D721Med (cell line): ENCODE data around the gene LRRC72.
"Not testable (repeated sequence)": the region's sequence is repeated elsewhere in the genome, so short reads cannot be mapped to it uniquely, and the experiment has no call there.

ENCODE experiments used
- DNase-seq: peaks from one replicate; pipeline ENCODE4 v3.0.0; 2011; ENCODE audit warnings: low spot score; ENCODE audit not compliant: insufficient read length
- FAIRE-seq: peaks from 2 replicates; lab custom pipeline; 2011; peaks lifted over from hg19 to GRCh38; lab: Jason Lieb, UNC
- TF ChIP-seq, protein P1 (sequence below): IDR thresholded peaks from 2 replicates; pipeline ENCODE4 v1.5.1; 2012; ENCODE audit warnings: mild to moderate bottlenecking, control low read depth; ENCODE audit not compliant: insufficient read depth; ENCODE audit errors: missing control alignments

Gene LRRC72

DNA sequence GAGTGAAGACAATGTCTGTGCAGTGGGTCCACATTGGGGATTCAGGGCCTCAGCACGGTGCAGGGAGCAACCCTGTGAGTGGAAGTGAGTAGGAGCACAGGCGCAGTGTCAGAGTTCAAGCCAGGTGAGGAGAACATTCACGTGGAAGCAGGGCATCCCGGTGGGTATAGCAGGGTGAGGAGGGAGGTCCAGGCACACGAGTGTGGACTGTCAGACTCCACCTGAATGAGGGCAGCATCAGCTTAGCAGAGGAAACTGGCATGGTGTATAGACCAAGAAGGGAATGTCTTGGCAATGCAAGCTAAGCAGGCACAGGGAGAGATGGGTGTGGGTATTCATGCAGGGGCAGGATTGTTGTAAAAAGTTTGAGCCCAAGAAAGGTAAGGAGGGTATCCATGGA lies 15.3 kb upstream of the LRRC72 start:
- TF ChIP-seq, protein P1, sequence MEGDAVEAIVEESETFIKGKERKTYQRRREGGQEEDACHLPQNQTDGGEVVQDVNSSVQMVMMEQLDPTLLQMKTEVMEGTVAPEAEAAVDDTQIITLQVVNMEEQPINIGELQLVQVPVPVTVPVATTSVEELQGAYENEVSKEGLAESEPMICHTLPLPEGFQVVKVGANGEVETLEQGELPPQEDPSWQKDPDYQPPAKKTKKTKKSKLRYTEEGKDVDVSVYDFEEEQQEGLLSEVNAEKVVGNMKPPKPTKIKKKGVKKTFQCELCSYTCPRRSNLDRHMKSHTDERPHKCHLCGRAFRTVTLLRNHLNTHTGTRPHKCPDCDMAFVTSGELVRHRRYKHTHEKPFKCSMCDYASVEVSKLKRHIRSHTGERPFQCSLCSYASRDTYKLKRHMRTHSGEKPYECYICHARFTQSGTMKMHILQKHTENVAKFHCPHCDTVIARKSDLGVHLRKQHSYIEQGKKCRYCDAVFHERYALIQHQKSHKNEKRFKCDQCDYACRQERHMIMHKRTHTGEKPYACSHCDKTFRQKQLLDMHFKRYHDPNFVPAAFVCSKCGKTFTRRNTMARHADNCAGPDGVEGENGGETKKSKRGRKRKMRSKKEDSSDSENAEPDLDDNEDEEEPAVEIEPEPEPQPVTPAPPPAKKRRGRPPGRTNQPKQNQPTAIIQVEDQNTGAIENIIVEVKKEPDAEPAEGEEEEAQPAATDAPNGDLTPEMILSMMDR = no peak
- DNase-seq (no peak), FAIRE-seq (no peak)

DNA sequence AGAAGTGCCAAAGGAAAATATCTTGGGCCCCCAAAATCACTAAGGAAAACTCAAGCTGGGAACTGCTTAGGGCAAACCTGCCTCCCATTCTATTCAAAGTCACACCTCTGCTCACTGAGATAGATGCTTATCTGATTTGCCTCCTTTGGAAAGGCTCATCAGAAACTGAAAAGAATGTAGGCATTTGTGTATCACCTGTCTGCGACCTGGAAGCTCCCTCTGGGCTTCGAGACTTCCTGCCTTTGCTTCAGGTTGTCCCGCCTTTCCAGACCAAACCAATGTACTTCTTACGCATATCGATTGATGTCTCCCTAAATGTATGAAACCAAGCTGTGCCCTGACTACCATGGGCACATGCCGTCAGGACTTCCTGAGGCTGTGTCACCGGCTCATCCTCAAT lies 14.5 kb upstream of the LRRC72 start:
- no peak for FAIRE-seq
- DNase-seq = no peak
- TF ChIP-seq, protein P1 = no peak

DNA sequence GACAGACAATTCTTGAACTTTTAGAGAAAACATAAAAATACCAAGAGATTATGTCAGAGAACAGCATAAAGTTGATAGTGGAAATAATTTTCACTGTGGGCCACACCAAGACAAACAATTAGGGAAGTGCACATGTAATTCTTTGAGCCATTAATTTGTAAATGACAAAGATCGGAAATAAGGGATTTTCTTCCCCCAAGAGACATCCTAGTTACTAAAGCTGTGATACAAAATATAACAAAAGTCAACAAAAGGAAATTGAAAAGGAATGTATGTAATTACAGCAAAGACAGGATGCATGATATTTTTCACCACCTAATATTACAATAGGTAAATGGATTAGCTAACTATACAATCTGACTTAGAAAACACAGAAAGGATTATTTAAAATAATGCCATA lies 12.4 kb upstream of the LRRC72 start:
- TF ChIP-seq, protein P1 = no peak
- FAIRE-seq (no peak), DNase-seq (no peak)

- FAIRE-seq = no peak
- TF ChIP-seq, protein P1 = no peak
Measured at GRCh38 chr7:16514729-16515128, 11.9 kb upstream of the LRRC72 start.

DNA sequence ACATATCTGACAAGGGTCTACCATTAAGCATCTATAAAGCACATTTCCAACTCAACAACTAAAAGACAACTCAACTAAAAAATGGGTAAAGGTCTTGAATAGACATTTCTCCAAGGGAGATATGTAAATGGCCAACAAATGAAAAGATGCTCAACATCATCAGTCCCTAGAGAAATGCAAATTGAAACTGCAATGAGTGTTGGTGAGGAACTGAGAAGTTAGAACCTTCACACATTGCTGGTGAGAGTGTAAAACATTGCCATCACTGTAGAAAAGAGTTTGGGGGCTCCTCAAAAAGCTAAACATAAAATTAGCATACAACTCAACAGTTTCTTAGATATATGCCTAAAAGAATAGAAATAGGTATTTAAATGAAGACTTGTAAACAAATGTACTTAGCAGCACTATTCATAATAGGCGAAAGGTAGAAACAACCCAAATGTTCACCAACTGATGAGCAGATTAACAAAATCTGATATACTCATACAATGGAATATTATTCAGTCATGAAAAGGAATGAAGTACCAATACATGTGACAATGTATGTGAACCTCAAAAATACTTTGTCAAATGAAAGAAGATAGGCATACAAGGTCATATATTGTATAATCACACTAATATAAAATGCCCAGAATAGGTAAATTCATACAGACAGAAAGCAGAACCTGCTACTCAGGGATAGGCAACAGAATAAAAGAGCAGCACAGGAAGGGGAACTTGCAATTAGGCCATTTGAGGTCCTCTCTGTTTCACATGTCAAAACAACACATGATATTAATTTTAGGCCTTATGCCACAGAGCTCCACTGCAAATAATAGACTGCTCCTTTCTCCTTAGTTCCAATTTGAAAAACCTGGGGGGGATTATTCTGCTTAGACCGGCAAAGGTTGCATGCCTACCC lies 10.6 kb upstream of the LRRC72 start:
- FAIRE-seq = no peak
- no peak for DNase-seq
- TF ChIP-seq, protein P1 = no peak

More at GRCh38 chr7:16514729-16515128, 11.9 kb upstream of the LRRC72 start:
- DNase-seq = no peak

DNA sequence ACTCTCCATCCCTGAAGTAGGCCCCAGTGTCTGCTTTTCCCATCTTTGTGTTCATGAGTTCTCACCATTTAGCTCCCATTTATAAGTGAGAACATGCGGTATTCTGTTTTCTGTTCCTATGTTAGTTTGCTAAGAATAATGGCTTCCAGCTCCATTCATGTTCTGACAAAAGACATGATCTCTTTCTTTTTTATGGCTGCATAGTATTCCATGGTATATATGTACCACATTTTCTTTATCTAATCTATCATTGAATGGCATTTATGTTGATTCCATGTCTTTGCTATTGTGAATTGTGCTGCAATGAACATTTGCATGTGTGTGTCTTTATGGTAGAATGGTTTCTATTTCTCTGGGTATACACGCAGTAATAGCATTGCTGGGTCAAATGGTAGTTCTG lies 6.6 kb upstream of the LRRC72 start:
- FAIRE-seq = not testable (repeated sequence)

GRCh38 chr7:16524332-16524731 lies 2.3 kb upstream of the LRRC72 start:
- TF ChIP-seq, protein P1 = no peak
- FAIRE-seq = no peak

More for the DNA sequence above, 6.6 kb upstream of the LRRC72 start:
- DNase-seq = not testable (repeated sequence)

More at GRCh38 chr7:16524332-16524731, 2.3 kb upstream of the LRRC72 start:
- no peak for DNase-seq
